Measurements from ENCODE around the gene ZNF322.

Gene ZNF322

GRCh38 chr6:26627843-26628242 is 31.7 kb downstream of the ZNF322 start:
- TF ChIP-seq, protein P1, sequence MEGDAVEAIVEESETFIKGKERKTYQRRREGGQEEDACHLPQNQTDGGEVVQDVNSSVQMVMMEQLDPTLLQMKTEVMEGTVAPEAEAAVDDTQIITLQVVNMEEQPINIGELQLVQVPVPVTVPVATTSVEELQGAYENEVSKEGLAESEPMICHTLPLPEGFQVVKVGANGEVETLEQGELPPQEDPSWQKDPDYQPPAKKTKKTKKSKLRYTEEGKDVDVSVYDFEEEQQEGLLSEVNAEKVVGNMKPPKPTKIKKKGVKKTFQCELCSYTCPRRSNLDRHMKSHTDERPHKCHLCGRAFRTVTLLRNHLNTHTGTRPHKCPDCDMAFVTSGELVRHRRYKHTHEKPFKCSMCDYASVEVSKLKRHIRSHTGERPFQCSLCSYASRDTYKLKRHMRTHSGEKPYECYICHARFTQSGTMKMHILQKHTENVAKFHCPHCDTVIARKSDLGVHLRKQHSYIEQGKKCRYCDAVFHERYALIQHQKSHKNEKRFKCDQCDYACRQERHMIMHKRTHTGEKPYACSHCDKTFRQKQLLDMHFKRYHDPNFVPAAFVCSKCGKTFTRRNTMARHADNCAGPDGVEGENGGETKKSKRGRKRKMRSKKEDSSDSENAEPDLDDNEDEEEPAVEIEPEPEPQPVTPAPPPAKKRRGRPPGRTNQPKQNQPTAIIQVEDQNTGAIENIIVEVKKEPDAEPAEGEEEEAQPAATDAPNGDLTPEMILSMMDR (IDR thresholded peaks at IDR 0.05; ENCODE audit: control extremely low read depth, extremely low read depth, low read depth, missing control alignments), result no peak

DNA sequence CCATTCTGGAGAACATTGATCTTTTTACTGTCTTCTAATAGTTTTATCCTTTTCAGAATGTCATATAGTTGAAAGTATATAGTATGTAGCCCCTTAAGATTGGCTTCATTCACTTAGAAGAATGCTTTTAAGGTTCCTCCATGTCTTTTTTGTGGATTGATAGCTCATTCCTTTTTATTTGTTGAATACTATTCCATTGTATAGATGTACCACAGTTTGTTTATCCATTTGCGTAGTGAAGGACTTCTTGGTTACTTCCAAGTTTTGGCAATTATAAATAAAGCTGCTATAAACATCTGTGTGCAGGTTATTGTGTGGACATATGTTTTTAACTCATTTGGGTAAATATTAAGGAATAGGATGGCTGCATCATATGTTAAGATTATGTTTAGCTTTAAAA is 35.0 kb downstream of the ZNF322 start:
- TF ChIP-seq, protein P1 (IDR thresholded peaks at IDR 0.05; ENCODE audit: control extremely low read depth, extremely low read depth, low read depth, missing control alignments), result no peak
- CTCF ChIA-PET, result no interaction called here
- POLR2A ChIA-PET, result no interaction called here
- no peak for DNase-seq (ENCODE audit: extremely low spot score)

More at GRCh38 chr6:26627843-26628242, 31.7 kb downstream of the ZNF322 start:
- POLR2A ChIA-PET, result no interaction called here
- no peak for DNase-seq (ENCODE audit: extremely low spot score)
- CTCF ChIA-PET, result interaction anchor here (0.8 to 1.5 kb wide), 2 partner anchors 16 to 32 kb away, joined by 3 read pairs; no protein-coding TSS in a partner anchor

DNA sequence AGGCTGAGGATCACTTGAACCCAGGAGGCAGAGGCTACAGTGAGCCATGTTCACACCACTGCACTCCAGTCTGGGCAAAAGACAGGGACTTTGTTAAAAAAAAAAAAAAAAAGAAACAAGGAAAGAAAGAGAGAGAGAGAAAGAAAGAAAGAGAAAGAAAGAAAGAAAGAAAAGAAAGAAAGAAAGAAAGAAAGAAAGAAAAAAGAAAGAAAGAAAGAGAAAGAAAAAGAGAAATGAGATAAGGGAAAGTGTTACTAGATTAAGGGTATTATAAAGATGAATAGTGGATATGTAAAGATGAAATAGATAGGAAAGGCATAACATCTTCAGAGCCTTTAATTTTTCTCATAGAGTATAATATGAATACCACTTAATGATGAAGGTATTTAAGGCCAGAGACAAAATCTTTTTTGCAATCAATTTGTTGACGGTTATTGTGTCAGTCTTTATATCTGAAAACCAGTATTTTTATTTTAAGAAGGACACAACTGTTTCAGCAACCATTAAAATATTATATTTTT is 36.1 kb downstream of the ZNF322 start:
- TF ChIP-seq, protein P1 (IDR thresholded peaks at IDR 0.05; ENCODE audit: control extremely low read depth, extremely low read depth, low read depth, missing control alignments), result no peak
- DNase-seq (ENCODE audit: extremely low spot score), result no peak
- POLR2A ChIA-PET, result no interaction called here
- CTCF ChIA-PET, result no interaction called here

- DNase-seq (ENCODE audit: extremely low spot score), result no peak
- POLR2A ChIA-PET, result no interaction called here
- TF ChIP-seq, protein P1 (IDR thresholded peaks at IDR 0.05; ENCODE audit: control extremely low read depth, extremely low read depth, low read depth, missing control alignments), result no peak
- CTCF ChIA-PET, result no interaction called here
Observed at GRCh38 chr6:26613689-26614683, 45.6 kb downstream of the ZNF322 start.

- ChIA-PET POLR2A (no interaction called here), CTCF (interaction anchor here (1.0 kb wide), 1 partner anchor 36 kb away, joined by 3 read pairs; no protein-coding TSS in a partner anchor)
- DNase-seq (ENCODE audit: extremely low spot score), result no peak
- TF ChIP-seq, protein P1 (IDR thresholded peaks at IDR 0.05; ENCODE audit: control extremely low read depth, extremely low read depth, low read depth, missing control alignments), result no peak
Observed at GRCh38 chr6:26613201-26613600, 46.3 kb downstream of the ZNF322 start.

- CTCF ChIA-PET, result interaction anchor here (1.1 to 1.2 kb wide), 2 partner anchors 15 to 467 kb away, joined by 3 to 5 read pairs; no protein-coding TSS in a partner anchor
- DNase-seq (ENCODE audit: extremely low spot score), result no peak
- POLR2A ChIA-PET, result no interaction called here
- TF ChIP-seq, protein P1 (IDR thresholded peaks at IDR 0.05; ENCODE audit: control extremely low read depth, extremely low read depth, low read depth, missing control alignments), result no peak
Observed at GRCh38 chr6:26611599-26611998, 47.9 kb downstream of the ZNF322 start.
